Coronary artery (tissue), 2 donors: ENCODE data around the gene SH3BP2.

Experiments used
- DNase-seq: peaks from one replicate; pipeline ENCODE4 v3.0.0-alpha.2; 2017; ENCODE audit warnings: low spot score
- H3K27ac ChIP-seq, 2 donors: fragments of 200-600 bp; sonication (generic); one replicate each; pipeline ENCODE4 v1.5.1; 2016 to 2019
- H3K4me3 ChIP-seq: fragments of 200-600 bp; sonication (generic); 2 replicates; pipeline ENCODE4 v1.5.1; 2016; ENCODE audit warnings: mild to moderate bottlenecking, moderate library complexity
- CTCF ChIP-seq: fragments of 200-600 bp; sonication (generic); IDR thresholded peaks from one replicate; pipeline ENCODE4 v1.5.1; 2019; ENCODE audit warnings: antibody characterized with exemption

Gene SH3BP2

GRCh38 chr4:2746891-2747695, 45.8 kb upstream of the SH3BP2 start:
- no peak for TF ChIP-seq CTCF
- Histone ChIP-seq H3K27ac (peak overlapping the region; percentile 51 to 69), H3K4me3 (no peak overlapping the region)
- no peak for DNase-seq

DNA sequence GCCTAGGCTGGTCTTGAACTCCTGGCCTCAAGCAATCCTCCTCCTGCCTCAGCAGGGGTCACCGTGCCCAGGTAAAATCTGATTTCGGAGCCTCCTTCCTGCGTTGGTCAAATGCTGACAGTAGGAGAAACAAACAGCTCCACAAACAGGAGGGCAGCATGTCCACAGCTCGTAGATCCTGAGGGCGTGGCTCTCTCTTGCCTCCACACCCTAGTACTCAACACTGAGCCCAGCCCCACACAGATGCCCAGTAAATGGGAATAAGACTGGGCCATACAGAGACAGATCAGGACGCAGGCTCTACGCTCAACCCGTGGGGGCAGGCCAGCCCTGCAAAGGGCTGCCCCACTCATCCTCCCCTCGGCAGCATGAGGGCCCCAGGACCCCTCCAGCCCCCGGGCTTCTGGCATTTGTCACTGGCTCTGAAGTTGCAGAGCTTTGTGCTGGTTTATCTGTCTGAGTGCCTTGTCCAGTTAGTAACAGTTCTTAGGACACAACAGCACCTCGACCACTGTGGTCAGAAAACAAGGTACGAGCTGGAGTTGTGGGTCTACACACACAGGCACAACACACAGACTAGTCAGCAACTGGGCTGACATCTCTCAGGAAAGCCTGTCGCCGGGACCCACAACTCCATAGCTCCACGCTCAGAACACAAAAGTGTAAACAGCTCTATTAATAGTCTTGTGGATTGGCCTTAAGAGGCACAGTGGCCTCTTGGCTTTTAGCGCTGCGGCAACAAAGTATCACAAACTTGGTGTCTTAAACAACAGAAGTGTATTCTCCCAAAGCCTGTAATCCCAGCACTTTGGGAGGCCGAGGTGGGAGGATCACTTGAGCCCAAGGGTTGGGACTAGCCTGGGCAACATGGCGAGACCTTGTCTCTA, 41.9 kb upstream of the SH3BP2 start:
- DNase-seq, result no peak
- no peak for TF ChIP-seq CTCF
- Histone ChIP-seq H3K4me3 (no peak overlapping the region), H3K27ac (no peak overlapping the region)

GRCh38 chr4:2753436-2753835, 39.4 kb upstream of the SH3BP2 start:
- no peak for TF ChIP-seq CTCF
- DNase-seq, result no peak
- Histone ChIP-seq H3K4me3 (no peak overlapping the region), H3K27ac (no peak overlapping the region)

DNA sequence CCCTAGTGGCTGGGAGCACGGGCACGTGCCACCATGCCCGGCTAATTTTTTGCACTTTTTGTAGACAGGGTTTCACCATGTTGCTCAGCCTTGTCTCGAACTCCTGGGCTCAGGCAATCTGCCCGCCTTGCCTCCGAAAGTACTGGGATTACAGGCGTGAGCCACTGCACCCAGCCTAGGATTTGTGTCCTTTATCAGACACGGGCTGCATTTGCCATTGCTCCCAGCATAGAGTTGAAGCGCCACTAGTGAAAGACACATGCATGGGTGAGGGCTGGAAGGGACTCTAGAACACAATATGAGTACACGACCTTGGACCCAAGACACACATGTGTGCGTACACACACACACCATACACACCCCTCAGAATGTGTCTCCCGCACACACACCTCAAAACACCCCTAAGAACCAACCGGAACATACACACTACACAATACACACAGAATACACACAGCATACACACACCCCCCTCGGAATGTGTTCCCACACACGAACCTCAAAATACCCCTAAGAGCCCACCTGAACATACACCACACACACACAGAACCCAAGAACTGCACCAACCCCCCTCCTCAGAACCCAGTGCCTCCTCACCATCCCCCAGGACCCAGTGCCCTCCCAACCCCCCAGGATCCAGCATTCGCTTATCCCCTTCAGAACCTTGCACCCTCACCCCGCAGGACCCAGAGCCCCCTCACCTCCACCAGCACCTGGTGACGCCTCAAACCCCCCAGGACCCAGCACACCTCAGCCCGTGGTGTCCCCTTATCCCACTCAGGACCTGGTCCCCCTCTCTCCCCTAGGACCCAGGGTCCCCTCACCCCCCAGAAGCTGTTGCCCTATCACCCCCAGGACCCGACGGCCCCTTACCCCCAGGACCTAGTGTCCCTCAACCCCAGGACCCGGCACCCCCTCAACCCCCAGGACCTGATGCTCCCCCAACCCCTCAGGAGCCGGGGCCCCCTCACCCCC, 37.8 kb upstream of the SH3BP2 start:
- H3K27ac ChIP-seq, result peak overlapping the region; percentile 65 to 92
- DNase-seq, result no peak
- peak overlapping the region; percentile 99 for H3K4me3 ChIP-seq
- no peak for TF ChIP-seq CTCF

DNA sequence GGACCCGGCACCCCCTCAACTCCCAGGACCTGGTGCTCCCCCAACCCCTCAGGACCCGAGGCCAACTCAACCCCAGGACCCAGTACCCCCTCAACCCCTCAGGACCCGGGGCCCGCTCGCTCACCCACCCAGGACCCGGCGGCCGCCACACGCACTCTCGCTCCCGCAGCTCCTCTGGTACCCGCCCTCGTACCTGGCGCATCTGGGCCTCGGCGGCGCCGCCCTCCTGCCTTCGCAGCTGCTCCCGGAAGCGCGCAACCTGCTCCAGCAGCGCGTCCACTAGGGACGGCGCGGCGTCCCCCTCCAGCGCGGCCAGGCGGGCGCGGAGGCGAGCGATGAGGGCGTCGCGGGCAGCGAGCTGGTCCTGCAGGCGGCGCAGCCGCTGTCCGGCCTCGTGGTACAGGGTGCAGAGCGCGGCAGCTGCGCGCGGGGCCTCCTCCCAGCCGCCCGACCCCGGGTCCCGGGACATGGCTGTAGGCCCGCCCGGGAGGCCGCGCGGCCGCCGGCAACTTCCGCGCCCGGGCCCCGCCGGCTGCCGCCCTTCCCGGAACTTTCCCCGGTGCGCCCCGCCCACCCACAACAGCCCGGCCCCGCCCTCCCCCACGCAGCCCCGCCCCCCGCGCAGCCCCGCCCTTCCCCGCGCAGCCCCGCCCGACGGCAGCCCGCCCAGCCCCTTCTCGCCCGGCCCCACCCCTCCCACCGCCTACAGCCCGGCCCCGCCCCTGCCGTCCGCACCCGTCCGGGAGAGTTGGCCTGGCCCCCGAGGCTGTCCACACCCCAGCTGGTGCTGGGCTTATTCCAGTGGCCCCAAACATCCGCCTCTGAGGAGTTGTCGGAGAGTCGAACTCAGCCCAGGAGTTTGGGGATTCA, 36.8 kb upstream of the SH3BP2 start, which contains the start of gene TNIP2:
Gene TNIP2, minus strand, starts transcription at position 516 of the 870 bp plus-strand sequence. Its CDS starts 47 bp downstream, at position 469.
- Histone ChIP-seq H3K27ac (peak within 1 kb of the TSS; percentile 65 to 92), H3K4me3 (peak within 1 kb of the TSS; percentile 99)
- DNase-seq, result peak; percentile 90
- TF ChIP-seq CTCF, result no peak
